GM12875 (cell line): ENCODE results near the gene PDE6A.

Experiments used
- H3K4me3 ChIP-seq: one replicate; pipeline ENCODE4 v1.5.1; 2011; ENCODE audit warnings: low read depth, low read length, control low read depth
- CTCF ChIP-seq: IDR thresholded peaks from 2 replicates; pipeline ENCODE4 v1.5.1; 2011; ENCODE audit warnings: low read depth, mild to moderate bottlenecking, control low read depth, inconsistent platforms, low read length, moderate library complexity, borderline replicate concordance; ENCODE audit not compliant: insufficient read depth

PDE6A gene

GRCh38 chr5:149871471-149871870 is 73.1 kb downstream of the PDE6A start:
- TF ChIP-seq CTCF: no peak
- no peak overlapping the region for H3K4me3 ChIP-seq

GRCh38 chr5:149870697-149871096 is 73.9 kb downstream of the PDE6A start:
- H3K4me3 ChIP-seq: no peak overlapping the region
- TF ChIP-seq CTCF: no peak

GRCh38 chr5:149870232-149870631 is 74.4 kb downstream of the PDE6A start:
- TF ChIP-seq CTCF: no peak
- H3K4me3 ChIP-seq: no peak overlapping the region

GRCh38 chr5:149869411-149869821 is 75.2 kb downstream of the PDE6A start:
- TF ChIP-seq CTCF: no peak
- H3K4me3 ChIP-seq: no peak overlapping the region

GRCh38 chr5:149865746-149866145 is 78.8 kb downstream of the PDE6A start:
- no peak overlapping the region for H3K4me3 ChIP-seq
- TF ChIP-seq CTCF: no peak

- TF ChIP-seq CTCF: no peak
- no peak overlapping the region for H3K4me3 ChIP-seq
Observed at GRCh38 chr5:149863830-149864229, 80.8 kb downstream of the PDE6A start.

- H3K4me3 ChIP-seq: no peak overlapping the region
Observed at GRCh38 chr5:149863176-149863575, 81.4 kb downstream of the PDE6A start.

More at GRCh38 chr5:149863176-149863575, 81.4 kb downstream of the PDE6A start:
- no peak for TF ChIP-seq CTCF
